GM19193 (cell line): Measurements from ENCODE around the gene IP6K3.

Experiments used
- POLR2A ChIP-seq: IDR thresholded peaks from 4 replicates; pipeline ENCODE4 v1.6.1; 2011; ENCODE audit not compliant: insufficient read depth, insufficient read length; ENCODE audit errors: extremely low read depth

IP6K3 gene

DNA sequence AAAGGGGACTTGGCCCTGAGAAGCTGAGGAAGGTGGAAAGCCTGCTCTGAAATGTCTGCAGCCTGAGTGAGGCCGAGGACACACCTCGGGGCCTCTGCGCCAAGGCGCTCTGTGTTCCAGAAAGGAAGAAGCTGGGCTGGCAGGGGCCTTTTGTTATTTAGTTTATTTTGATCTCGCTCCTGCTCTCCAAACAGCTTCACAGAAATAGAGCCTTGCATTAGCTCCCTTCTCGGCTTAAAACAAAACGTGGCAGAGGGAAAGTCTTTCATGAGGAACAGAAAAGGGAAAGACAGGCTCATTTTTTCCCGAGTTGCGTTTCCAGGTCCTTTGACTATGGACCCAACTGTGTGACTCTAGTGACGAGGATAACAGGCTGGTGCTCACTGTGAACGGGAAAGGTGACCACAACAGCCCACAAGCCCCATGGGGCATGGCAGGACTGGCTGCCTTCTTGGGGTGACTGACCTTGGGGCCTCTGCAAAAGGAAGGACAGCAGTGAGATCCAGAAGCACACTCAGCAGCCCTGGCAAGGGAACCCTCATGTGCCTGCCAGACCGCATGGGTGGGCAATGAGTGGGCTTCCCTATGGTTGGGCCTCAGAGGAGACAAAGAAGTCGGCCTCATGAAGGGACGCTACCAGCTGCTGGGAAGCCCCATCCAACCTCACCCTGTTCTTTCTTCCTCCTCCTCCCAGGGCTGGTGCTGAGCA, 23.6 kb upstream of the IP6K3 start:
- peak; percentile 20 for TF ChIP-seq POLR2A

DNA sequence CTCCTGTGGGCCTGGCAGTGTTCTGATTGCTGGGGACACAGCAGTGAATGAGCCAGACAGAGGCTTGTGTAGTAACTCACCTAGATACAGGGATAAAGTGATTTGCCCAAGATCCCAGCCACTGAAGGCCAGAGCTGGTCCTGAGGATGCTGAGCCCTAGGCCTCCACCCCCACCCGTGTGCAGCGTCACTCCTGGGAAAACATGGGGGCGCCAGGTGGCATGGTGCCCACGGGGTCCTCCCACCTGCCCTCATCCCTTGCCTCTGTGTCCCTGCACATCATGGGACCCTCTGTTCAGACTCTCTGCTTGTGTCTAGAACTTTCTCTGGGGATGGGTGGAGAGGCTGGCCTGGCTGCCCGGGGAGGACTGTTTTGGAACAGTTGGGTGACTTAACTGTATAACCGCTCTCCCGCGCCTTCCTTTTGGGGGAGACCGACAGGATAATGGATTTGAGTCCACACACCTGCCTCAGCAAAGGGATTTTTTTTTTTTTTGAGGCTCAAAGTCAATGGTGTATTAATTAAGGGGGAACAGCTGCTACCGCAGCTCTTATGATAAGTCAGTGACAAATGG, 22.6 kb upstream of the IP6K3 start:
- TF ChIP-seq POLR2A = no peak

GRCh38 chr6:33768644-33769120, 22.0 kb upstream of the IP6K3 start:
- no peak for TF ChIP-seq POLR2A

GRCh38 chr6:33766921-33767907, 20.5 kb upstream of the IP6K3 start:
- TF ChIP-seq POLR2A = no peak

DNA sequence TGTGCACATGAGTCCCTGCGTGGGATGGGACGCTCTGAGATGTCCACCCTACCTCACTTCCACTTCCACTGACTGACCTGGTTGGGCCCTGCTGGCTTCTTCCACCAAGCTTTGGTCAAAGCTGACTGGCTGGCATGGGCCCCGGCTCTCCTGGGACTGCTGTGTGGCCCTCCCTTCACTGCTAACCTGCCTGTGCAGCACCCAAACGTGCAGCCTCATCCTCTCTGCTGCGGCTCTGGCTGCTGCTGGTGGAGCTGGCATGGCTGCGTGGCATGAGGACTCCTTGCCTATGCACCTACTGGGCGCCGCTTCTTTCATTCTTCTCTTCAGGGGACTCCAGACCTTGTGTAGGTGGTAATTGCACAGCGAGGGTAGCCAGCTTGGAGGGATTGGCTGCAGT, 18.7 kb upstream of the IP6K3 start:
- TF ChIP-seq POLR2A = no peak

DNA sequence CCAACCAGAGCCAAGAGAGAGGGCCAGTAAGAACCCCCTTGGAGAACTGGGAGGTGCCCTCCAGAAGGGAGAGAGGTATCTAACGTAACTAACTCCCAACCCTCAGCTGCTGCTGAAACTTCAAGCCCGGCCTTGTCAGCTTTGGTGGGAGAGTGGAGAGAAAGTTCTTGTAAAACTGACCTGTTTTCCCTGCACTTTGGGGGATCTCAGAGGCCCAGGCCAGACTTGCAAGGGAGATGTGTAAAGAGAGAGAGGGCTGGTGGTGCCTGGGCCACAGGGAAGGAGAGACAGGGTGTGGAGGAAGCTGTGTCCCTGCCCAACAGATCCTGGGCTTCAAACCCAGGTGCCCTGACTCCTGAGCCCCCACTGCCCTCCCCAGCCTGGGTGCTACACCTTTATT, 17.3 kb upstream of the IP6K3 start:
- no peak for TF ChIP-seq POLR2A

DNA sequence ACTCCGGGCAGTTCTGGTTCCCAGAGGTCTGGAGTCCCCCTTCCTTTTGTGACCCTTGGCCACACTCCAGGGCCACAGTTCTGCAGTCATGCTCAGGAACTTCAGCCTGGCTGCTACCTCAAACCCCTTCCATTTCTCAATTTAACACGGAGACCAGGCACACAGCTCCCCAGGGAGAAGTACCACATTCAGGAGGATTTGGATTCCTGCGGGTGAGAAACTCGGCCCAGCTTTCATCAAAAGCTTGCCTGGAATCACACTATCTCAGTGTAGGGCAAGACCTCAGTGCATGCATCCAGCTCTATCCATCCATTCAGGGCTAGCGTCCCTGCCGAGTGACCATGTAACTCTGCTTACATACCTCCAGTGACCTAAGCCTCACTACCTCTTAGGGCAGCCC, 16.8 kb upstream of the IP6K3 start:
- no peak for TF ChIP-seq POLR2A

DNA sequence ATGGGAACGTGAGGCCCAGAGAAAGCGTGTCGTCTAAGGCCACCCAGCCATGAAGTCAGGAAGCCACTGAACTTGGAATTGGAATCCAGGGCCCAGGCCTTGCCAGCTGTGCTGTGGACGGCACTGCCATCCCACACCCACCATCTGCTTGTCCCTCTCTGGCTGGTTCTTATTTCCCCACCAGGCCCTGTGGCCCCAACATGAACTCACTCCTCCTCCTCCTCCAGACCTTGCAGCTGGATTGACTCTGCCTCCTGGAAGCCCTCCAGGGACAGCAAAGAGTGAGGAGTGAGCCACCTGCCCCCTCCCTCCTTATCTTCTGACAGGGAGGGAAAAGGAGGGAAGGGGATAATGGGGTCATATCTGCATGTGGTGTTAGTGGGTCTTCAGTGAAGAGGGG, 16.0 kb upstream of the IP6K3 start:
- TF ChIP-seq POLR2A = no peak

GRCh38 chr6:33761922-33762629, 15.4 kb upstream of the IP6K3 start:
- no peak for TF ChIP-seq POLR2A

GRCh38 chr6:33761581-33761921, 14.8 kb upstream of the IP6K3 start:
- no peak for TF ChIP-seq POLR2A

GRCh38 chr6:33759887-33760629, 13.4 kb upstream of the IP6K3 start:
- no peak for TF ChIP-seq POLR2A

DNA sequence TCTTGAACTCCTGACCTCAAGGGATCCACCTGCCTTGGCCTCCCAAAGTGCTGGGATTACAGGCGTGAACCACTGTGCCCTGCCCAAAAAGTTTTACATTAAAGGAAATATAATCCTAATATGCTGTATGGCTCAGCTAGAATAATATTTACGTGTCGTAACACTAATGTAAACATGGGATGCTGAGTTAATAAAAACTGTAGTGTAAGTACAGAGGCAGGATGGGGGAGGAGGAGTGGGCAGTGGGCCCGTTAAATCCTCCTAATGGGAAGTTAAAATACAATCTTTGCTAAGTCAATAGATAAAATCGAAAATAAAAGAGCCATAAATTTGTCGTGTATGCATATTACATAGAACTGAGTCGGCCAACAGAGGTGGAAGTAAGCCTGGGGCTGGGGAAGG, 12.1 kb upstream of the IP6K3 start:
- TF ChIP-seq POLR2A = no peak

DNA sequence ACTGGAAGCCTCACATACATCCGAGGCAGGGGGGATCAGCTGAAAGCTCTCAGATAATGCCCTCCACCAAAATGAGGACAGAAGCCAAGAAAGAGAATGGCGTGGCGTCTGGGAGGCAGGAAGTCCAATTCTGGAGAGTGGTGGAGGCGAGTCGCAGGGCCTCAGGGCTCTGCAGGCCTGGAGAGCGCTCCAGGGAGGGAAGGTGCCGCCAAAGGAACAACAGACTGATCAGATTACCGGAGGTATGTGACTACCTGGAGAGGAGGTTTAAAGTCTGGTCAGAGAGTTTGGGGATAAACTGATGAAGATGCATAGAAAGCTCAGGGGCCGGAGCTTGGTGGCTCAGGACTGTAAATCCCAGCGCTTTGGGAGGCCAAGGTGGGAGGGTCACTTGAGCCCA, 11.2 kb upstream of the IP6K3 start:
- no peak for TF ChIP-seq POLR2A

DNA sequence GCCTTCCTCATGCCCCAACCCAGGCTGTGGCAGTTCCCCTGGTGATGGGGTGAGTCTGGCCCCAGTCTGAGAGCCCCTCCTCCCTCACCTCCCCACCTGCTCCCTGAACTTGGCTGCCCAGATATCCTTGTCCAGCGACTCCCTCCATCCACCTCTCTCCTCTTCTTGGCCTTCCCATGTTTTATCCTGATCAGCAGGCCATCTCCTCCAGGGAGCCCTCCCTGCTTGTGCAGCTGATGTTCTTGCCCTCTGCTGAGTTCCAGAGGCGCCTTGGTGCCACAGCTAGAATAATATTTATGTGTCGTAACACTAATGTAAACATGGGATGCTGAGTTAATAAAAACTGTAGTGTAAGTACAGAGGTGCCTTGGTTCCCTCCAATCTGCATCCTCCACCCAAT, 10.4 kb upstream of the IP6K3 start:
- TF ChIP-seq POLR2A = no peak
